ENCODE measurements around the gene CARHSP1. TPM values are rescaled to one million over a fixed set of nuclear protein-coding genes. Genes with fewer than 3 reads are reported as not detected.
"Not testable (repeated sequence)": the region's sequence is repeated elsewhere in the genome, so short reads cannot be mapped to it uniquely, and the experiment has no call there.

Gene CARHSP1
- total and polyA plus RNA-seq, 4 donors: 68.4 to 148 (median 102) TPM

DNA sequence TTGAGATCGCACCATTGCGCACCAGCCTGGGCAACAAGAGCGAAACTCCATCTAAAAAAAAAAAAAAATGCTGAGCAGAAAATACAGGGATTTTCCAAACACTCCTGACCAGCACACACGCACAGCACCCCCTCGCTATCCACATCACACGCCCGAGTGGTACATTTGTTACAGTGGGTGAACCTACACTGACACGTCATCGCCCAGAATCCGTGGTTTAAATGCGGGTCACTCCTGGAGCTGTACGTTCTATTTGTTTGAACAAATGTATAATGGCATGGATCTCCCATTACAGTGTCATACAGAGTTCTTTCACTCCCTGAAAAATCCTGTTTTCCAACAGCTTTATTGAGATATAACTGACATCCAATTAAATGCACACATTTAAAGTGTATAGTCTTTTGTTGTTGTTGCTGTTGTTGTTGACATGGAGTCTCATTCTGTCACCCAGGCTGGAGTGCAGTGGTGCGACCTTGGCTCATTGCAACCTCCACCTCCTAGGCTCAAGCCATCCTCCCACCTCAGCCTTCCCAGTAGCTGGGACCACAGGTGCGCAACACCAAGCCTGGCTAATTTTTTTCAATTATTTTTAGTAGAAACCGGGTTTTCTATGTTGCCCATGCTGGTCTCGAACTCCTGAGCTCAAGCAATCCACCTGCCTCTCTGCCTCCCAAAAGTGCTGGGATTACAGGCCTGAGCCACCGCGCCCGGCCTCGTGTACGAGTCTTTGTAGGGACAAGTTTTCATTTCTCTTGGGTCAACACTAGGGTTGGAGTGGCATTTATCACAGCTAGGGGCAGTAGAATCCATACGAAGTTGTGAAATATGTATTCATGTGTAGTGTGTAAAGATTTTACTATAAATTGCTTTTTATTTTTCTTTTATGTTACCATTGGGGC is 4.4 kb upstream of the CARHSP1 start:
- ATAC-seq (ENCODE audit: insufficient read depth, low FRiP score) (no peak), DNase-seq (no peak)
- no peak overlapping the region for H3K4me3 ChIP-seq
- peaks cover 0 to 6% (median 3%) of the 10 kb centered on the region in 5 donors for H3K4me1 ChIP-seq (ENCODE audit: control insufficient read depth in 5 of 5, insufficient read depth in 5 of 5, low read length in 5 of 5)
- 89 to 90% methylated on average over 22 of the region's 22 CpGs for WGBS, 2 donors
- H3K36me3 ChIP-seq (ENCODE audit: control insufficient read depth in 4 of 4, insufficient read depth in 4 of 4, low read length in 4 of 4): no peaks in the 10 kb centered on the region
- H3K27ac ChIP-seq (ENCODE audit: low read depth in 1 of 2, low read length in 1 of 2): no peak overlapping the region
- no peak overlapping the region for H3K9ac ChIP-seq (ENCODE audit: insufficient read depth in 1 of 2, low read length in 2 of 2)
- TF ChIP-seq, protein P1, sequence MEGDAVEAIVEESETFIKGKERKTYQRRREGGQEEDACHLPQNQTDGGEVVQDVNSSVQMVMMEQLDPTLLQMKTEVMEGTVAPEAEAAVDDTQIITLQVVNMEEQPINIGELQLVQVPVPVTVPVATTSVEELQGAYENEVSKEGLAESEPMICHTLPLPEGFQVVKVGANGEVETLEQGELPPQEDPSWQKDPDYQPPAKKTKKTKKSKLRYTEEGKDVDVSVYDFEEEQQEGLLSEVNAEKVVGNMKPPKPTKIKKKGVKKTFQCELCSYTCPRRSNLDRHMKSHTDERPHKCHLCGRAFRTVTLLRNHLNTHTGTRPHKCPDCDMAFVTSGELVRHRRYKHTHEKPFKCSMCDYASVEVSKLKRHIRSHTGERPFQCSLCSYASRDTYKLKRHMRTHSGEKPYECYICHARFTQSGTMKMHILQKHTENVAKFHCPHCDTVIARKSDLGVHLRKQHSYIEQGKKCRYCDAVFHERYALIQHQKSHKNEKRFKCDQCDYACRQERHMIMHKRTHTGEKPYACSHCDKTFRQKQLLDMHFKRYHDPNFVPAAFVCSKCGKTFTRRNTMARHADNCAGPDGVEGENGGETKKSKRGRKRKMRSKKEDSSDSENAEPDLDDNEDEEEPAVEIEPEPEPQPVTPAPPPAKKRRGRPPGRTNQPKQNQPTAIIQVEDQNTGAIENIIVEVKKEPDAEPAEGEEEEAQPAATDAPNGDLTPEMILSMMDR (IDR thresholded peaks at IDR 0.05; ENCODE audit: control extremely low read depth, extremely low read depth): no peak
- no peaks in the 10 kb centered on the region for H3K9me3 ChIP-seq (ENCODE audit: control insufficient read depth in 4 of 4, insufficient read depth in 3 of 4, low read length in 3 of 4)
- H3K27me3 ChIP-seq (ENCODE audit: control insufficient read depth in 3 of 3, insufficient read depth in 3 of 3, low read length in 2 of 3): no peaks in the 10 kb centered on the region

DNA sequence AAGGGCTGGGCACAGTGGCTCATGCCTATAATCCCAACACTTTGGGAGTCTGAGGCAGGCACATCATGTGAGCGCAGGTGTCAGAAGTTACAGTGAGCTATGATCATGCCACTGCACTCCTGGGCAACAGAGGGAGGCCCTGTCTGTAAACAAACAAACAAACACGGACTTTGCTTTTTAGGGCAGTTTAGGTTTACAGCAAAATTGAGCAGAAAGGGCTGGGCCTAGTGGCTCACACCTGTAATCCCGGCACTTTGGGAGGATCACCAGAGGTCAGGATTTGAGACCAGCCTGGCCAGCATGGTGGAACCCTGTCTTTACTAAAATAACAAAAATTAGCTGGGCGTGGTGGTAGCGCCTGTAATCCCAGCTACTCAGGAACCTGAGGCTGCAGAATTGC is 3.3 kb upstream of the CARHSP1 start:
- peaks cover 0 to 14% (median 1%) of the 10 kb centered on the region in 5 donors for H3K4me1 ChIP-seq (ENCODE audit: control insufficient read depth in 5 of 5, insufficient read depth in 5 of 5, low read length in 5 of 5)
- H3K4me3 ChIP-seq: no peak overlapping the region
- 94 to 95% methylated on average over 5 of the region's 5 CpGs for whole genome bisulfite sequencing, 2 donors
- ATAC-seq (ENCODE audit: insufficient read depth, low FRiP score): no peak
- DNase-seq: no peak
- H3K27me3 ChIP-seq (ENCODE audit: control insufficient read depth in 3 of 3, insufficient read depth in 3 of 3, low read length in 2 of 3): no peaks in the 10 kb centered on the region
- H3K27ac ChIP-seq (ENCODE audit: low read depth in 1 of 2, low read length in 1 of 2): no peak overlapping the region
- TF ChIP-seq, protein P1 (IDR thresholded peaks at IDR 0.05; ENCODE audit: control extremely low read depth, extremely low read depth): no peak
- H3K36me3 ChIP-seq (ENCODE audit: control insufficient read depth in 4 of 4, insufficient read depth in 4 of 4, low read length in 4 of 4): no peaks in the 10 kb centered on the region
- no peaks in the 10 kb centered on the region for H3K9me3 ChIP-seq (ENCODE audit: control insufficient read depth in 4 of 4, insufficient read depth in 3 of 4, low read length in 3 of 4)
- no peak overlapping the region for H3K9ac ChIP-seq (ENCODE audit: insufficient read depth in 1 of 2, low read length in 2 of 2)

DNA sequence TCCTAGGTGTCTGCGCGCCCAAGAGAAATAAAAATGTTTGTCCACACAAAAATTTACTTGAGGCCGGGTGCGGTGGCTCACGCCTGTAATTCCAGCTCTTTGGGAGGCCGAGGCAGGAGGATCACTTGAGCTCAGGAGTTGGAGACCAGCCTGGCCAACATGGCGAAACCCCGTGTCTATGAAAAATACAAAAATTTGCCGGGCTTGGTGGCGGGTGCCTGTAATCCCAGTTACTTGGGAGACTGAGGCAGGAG is 1.1 kb upstream of the CARHSP1 start:
- not testable (repeated sequence) for ATAC-seq (ENCODE audit: insufficient read depth, low FRiP score); H3K9me3 ChIP-seq (ENCODE audit: control insufficient read depth in 4 of 4, insufficient read depth in 3 of 4, low read length in 3 of 4); H3K27me3 ChIP-seq (ENCODE audit: control insufficient read depth in 3 of 3, insufficient read depth in 3 of 3, low read length in 2 of 3); H3K27ac ChIP-seq (ENCODE audit: low read depth in 1 of 2, low read length in 1 of 2); H3K4me3 ChIP-seq; DNase-seq; H3K9ac ChIP-seq (ENCODE audit: insufficient read depth in 1 of 2, low read length in 2 of 2); H3K36me3 ChIP-seq (ENCODE audit: control insufficient read depth in 4 of 4, insufficient read depth in 4 of 4, low read length in 4 of 4)
- peaks cover 0 to 27% (median 6%) of the 10 kb centered on the region in 5 donors for H3K4me1 ChIP-seq (ENCODE audit: control insufficient read depth in 5 of 5, insufficient read depth in 5 of 5, low read length in 5 of 5)
- WGBS, 2 donors: 96 to 97% methylated on average over 10 of the region's 10 CpGs

DNA sequence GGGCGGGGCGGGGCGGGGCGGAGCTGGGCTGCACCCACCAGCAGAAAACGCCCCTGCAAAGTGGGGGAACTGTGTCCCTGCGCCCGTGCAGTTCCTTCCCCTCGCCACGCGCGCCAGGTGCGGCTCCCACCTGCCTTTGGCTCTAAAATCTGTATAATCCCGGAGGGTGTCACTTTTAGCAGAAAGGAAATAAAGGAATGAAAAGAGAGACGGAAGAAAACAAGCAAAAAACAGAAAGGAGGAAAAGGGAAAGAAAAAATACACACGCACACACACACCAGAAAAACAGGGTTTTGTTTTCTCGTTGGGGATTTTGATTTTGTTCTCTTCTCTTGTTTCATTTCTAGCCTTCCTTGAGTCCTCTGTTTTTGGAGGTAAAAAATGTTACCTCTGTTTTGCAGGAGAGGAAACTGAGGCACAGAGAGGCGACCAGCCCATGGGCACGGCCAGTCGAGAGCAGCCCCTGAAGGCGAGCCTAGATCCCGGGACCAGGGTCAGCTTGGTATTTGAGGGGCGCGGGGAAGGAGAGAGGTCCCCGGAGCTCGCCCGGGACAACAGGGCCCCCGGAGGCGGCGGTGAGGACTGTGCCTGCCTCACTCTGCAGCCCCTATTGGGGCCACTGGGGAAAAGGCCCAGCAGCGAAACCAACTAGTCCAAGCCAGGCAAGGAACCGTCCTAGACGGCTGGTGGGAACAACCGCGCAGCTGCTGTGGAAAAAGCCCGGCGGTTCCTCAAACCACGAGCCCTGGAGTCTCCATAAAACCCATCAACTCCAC is 594 bp upstream of the CARHSP1 start:
- WGBS, 2 donors: 23 to 28% methylated on average over 36 to 37 of the region's 37 CpGs
- ATAC-seq (ENCODE audit: insufficient read depth, low FRiP score): no peak
- peak in 1 of 3 donors; percentile 31 for DNase-seq
- H3K27me3 ChIP-seq (ENCODE audit: control insufficient read depth in 3 of 3, insufficient read depth in 3 of 3, low read length in 2 of 3): no peaks in the 10 kb centered on the region
- peak overlapping the region in 1 of 2 donors; percentile 65 for H3K9ac ChIP-seq (ENCODE audit: insufficient read depth in 1 of 2, low read length in 2 of 2)
- TF ChIP-seq, protein P1 (IDR thresholded peaks at IDR 0.05; ENCODE audit: control extremely low read depth, extremely low read depth): no peak
- H3K4me1 ChIP-seq (ENCODE audit: control insufficient read depth in 5 of 5, insufficient read depth in 5 of 5, low read length in 5 of 5): peaks cover 0 to 28% (median 11%) of the 10 kb centered on the region in 5 donors
- no peaks in the 10 kb centered on the region for H3K9me3 ChIP-seq (ENCODE audit: control insufficient read depth in 4 of 4, insufficient read depth in 3 of 4, low read length in 3 of 4)
- no peaks in the 10 kb centered on the region for H3K36me3 ChIP-seq (ENCODE audit: control insufficient read depth in 4 of 4, insufficient read depth in 4 of 4, low read length in 4 of 4)
- peak overlapping the region in 1 of 2 donors; percentile 66 for H3K27ac ChIP-seq (ENCODE audit: low read depth in 1 of 2, low read length in 1 of 2)
- H3K4me3 ChIP-seq: no peak overlapping the region

Data from lung (tissue), 12 donors.